GM21576 (cell line): Measurements from ENCODE around the gene TCF23.
"Not testable (repeated sequence)": the region's sequence is repeated elsewhere in the genome, so short reads cannot be mapped to it uniquely, and the experiment has no call there.

Experiments used
- ATAC-seq: cut with Tn5 transposase; IDR thresholded peaks from one replicate; pipeline ENCODE4 v1.9.1; 2021; ENCODE audit warnings: mild to moderate bottlenecking, moderate library complexity; ENCODE audit not compliant: unreplicated experiment

TCF23 gene

GRCh38 chr2:27152102-27152795, 3.4 kb downstream of the TCF23 start:
- ATAC-seq: no peak

GRCh38 chr2:27152796-27153464, 4.1 kb downstream of the TCF23 start:
- no peak for ATAC-seq

- ATAC-seq: no peak
Measured at GRCh38 chr2:27154488-27154887, 5.7 kb downstream of the TCF23 start.

- no peak for ATAC-seq
Measured at GRCh38 chr2:27155069-27155520, 6.3 kb downstream of the TCF23 start.

- no peak for ATAC-seq
Measured at GRCh38 chr2:27158468-27158867, 9.7 kb downstream of the TCF23 start.

GRCh38 chr2:27159271-27159670, 10.5 kb downstream of the TCF23 start:
- no peak for ATAC-seq

- ATAC-seq: no peak
Measured at GRCh38 chr2:27160191-27160590, 11.4 kb downstream of the TCF23 start.

- ATAC-seq: no peak
Measured at GRCh38 chr2:27162151-27163121, 13.6 kb downstream of the TCF23 start.

- ATAC-seq: peak; percentile 63
Measured at GRCh38 chr2:27164960-27165763, 16.4 kb downstream of the TCF23 start.

GRCh38 chr2:27170581-27171337, 22.0 kb downstream of the TCF23 start:
- ATAC-seq: no peak

- ATAC-seq: no peak
Measured at GRCh38 chr2:27171351-27171848, 22.6 kb downstream of the TCF23 start.

- no peak for ATAC-seq
Measured at GRCh38 chr2:27174638-27175037, 25.8 kb downstream of the TCF23 start.

- no peak for ATAC-seq
Measured at GRCh38 chr2:27175330-27175729, 26.5 kb downstream of the TCF23 start.

GRCh38 chr2:27175781-27176180, 27.0 kb downstream of the TCF23 start:
- ATAC-seq: not testable (repeated sequence)

- no peak for ATAC-seq
Measured at GRCh38 chr2:27177441-27178351, 28.9 kb downstream of the TCF23 start.

- no peak for ATAC-seq
Measured at GRCh38 chr2:27178469-27178868, 29.7 kb downstream of the TCF23 start.

GRCh38 chr2:27179344-27180000, 30.7 kb downstream of the TCF23 start:
- ATAC-seq: no peak

GRCh38 chr2:27182346-27182745, 33.5 kb downstream of the TCF23 start:
- ATAC-seq: no peak
